K562 (cell line): Measurements from ENCODE around the gene FKRP.

Experiments used
- DMBX1 ChIP-seq: fragments of 250-450 bp; sonication (Bioruptor Pico); IDR thresholded peaks from 2 replicates; pipeline ENCODE4 v1.8.0; 2022; ENCODE audit warnings: inconsistent platforms, mild to moderate bottlenecking, moderate library complexity, borderline replicate concordance
- ETV1 ChIP-seq: fragments of 450-650 bp; conservative IDR thresholded peaks from 2 replicates; pipeline ENCODE4 v1.6.1; 2016; ENCODE audit warnings: missing genetic modification characterization, control low read depth, low read depth, missing compliant biosample characterization
- MAFK ChIP-seq: IDR thresholded peaks from 2 replicates; pipeline ENCODE4 v1.6.1; 2011; ENCODE audit warnings: low read length, improper control_type of control experiment
- NR2C2 ChIP-seq, 2 experiments: fragments of 200-800 bp in 1 of 2; sonication (Bioruptor generic) in 1 of 2; sonication (generic) in 1 of 2; formaldehyde crosslinking in 1 of 2; IDR thresholded peaks; 2 replicates each; pipeline versions ENCODE4 v1.6.1 to v1.8.0; 2016 to 2022; ENCODE audit warnings: mild to moderate bottlenecking in 1 of 2, missing compliant biosample characterization in 1 of 2, missing genetic modification characterization in 1 of 2, missing genetic modification reagents in 1 of 2
- NR4A1 ChIP-seq, 2 experiments: fragments of 250-450 bp in 1 of 2; fragments of 450-650 bp in 1 of 2; sonication (Bioruptor Pico) in 1 of 2; IDR thresholded peaks; 2 replicates each; pipeline versions ENCODE4 v1.4.0 to v1.6.1; 2016 to 2020; ENCODE audit warnings: mild to moderate bottlenecking in 2 of 2, missing compliant biosample characterization in 1 of 2, missing genetic modification characterization in 1 of 2, moderate library complexity in 1 of 2
- NUFIP1 ChIP-seq: fragments of 450-650 bp; IDR thresholded peaks from 2 replicates; pipeline ENCODE4 v1.6.1; 2018; ENCODE audit not compliant: partially characterized antibody
- TAF9B ChIP-seq: fragments of 450-650 bp; IDR thresholded peaks from 2 replicates; pipeline ENCODE4 v1.6.1; 2018; ENCODE audit warnings: mild to moderate bottlenecking; ENCODE audit not compliant: partially characterized antibody
- TF ChIP-seq, protein P1 (sequence below), 2 experiments: fragments of 450-650 bp in 1 of 2; IDR thresholded peaks; 2 replicates each; pipeline ENCODE4 v1.6.1; 2011 to 2017; ENCODE audit warnings: low read depth in 2 of 2, antibody characterized with exemption in 1 of 2, borderline replicate concordance in 1 of 2, low read length in 1 of 2, mild to moderate bottlenecking in 1 of 2, mixed read lengths in 1 of 2; ENCODE audit not compliant: control insufficient read depth in 1 of 2
- TF ChIP-seq, protein P2 (sequence below): sonication (generic); formaldehyde crosslinking; IDR thresholded peaks from 2 replicates; pipeline ENCODE4 v1.8.1; 2022; ENCODE audit warnings: missing genetic modification reagents
- TF ChIP-seq, protein P3 (sequence below): sonication (generic); formaldehyde crosslinking; IDR thresholded peaks from 2 replicates; pipeline ENCODE4 v1.8.0; 2022; ENCODE audit warnings: missing genetic modification reagents, mild to moderate bottlenecking, borderline replicate concordance
- TF ChIP-seq, protein P4 (sequence below), 3 experiments: IDR thresholded peaks in 2 of 3; conservative IDR thresholded peaks in 1 of 3; 2 replicates each; pipeline ENCODE4 v1.5.1; 2011 to 2012; ENCODE audit warnings: low read length in 3 of 3, mild to moderate bottlenecking in 3 of 3, control low read depth in 2 of 3, improper control_type of control experiment in 1 of 3, inconsistent platforms in 1 of 3, low read depth in 1 of 3, mixed read lengths in 1 of 3, moderate library complexity in 1 of 3; ENCODE audit not compliant: insufficient read depth in 2 of 3

DNA sequence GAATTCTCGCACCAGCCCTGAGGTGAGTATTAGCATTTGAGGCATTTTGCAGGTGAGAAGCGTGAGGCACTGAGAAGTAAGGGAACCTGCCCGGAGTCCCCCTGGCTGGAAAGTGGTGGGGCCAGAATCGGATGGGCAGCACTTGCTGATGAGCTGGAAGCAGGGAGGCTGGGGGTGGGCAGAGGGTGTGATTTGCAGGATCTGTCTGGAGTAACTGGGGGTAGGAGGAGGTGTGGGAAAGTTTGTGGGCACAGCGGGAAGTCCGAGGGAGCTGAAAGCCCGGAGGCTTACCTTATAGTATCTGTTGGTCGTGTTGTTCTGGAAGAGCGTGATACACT is 49.0 kb upstream of the FKRP start:
- no peak for TF ChIP-seq ETV1 (tag)
- no peak for TF ChIP-seq MAFK
- no peak for TF ChIP-seq TAF9B
- TF ChIP-seq NUFIP1 = no peak
- no peak for TF ChIP-seq NR2C2 (CRISPR knock-in tag; IDR thresholded peaks at IDR 0.05)
- no peak for TF ChIP-seq NR2C2 (tag; IDR thresholded peaks at IDR 0.05)
- TF ChIP-seq DMBX1 (CRISPR knock-in tag) = no peak
- no peak for TF ChIP-seq NR4A1 (CRISPR knock-in tag; IDR thresholded peaks at IDR 0.05)
- no peak for TF ChIP-seq NR4A1 (tag; IDR thresholded peaks at IDR 0.05)
- TF ChIP-seq, protein P1, sequence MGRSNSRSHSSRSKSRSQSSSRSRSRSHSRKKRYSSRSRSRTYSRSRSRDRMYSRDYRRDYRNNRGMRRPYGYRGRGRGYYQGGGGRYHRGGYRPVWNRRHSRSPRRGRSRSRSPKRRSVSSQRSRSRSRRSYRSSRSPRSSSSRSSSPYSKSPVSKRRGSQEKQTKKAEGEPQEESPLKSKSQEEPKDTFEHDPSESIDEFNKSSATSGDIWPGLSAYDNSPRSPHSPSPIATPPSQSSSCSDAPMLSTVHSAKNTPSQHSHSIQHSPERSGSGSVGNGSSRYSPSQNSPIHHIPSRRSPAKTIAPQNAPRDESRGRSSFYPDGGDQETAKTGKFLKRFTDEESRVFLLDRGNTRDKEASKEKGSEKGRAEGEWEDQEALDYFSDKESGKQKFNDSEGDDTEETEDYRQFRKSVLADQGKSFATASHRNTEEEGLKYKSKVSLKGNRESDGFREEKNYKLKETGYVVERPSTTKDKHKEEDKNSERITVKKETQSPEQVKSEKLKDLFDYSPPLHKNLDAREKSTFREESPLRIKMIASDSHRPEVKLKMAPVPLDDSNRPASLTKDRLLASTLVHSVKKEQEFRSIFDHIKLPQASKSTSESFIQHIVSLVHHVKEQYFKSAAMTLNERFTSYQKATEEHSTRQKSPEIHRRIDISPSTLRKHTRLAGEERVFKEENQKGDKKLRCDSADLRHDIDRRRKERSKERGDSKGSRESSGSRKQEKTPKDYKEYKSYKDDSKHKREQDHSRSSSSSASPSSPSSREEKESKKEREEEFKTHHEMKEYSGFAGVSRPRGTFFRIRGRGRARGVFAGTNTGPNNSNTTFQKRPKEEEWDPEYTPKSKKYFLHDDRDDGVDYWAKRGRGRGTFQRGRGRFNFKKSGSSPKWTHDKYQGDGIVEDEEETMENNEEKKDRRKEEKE (IDR thresholded peaks at IDR 0.05; ENCODE audit: borderline replicate concordance in 1 of 2, control insufficient read depth in 1 of 2, low read depth in 2 of 2, low read length in 1 of 2) = no peak
- TF ChIP-seq, protein P2, sequence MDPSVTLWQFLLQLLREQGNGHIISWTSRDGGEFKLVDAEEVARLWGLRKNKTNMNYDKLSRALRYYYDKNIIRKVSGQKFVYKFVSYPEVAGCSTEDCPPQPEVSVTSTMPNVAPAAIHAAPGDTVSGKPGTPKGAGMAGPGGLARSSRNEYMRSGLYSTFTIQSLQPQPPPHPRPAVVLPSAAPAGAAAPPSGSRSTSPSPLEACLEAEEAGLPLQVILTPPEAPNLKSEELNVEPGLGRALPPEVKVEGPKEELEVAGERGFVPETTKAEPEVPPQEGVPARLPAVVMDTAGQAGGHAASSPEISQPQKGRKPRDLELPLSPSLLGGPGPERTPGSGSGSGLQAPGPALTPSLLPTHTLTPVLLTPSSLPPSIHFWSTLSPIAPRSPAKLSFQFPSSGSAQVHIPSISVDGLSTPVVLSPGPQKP = no peak
- TF ChIP-seq, protein P3, sequence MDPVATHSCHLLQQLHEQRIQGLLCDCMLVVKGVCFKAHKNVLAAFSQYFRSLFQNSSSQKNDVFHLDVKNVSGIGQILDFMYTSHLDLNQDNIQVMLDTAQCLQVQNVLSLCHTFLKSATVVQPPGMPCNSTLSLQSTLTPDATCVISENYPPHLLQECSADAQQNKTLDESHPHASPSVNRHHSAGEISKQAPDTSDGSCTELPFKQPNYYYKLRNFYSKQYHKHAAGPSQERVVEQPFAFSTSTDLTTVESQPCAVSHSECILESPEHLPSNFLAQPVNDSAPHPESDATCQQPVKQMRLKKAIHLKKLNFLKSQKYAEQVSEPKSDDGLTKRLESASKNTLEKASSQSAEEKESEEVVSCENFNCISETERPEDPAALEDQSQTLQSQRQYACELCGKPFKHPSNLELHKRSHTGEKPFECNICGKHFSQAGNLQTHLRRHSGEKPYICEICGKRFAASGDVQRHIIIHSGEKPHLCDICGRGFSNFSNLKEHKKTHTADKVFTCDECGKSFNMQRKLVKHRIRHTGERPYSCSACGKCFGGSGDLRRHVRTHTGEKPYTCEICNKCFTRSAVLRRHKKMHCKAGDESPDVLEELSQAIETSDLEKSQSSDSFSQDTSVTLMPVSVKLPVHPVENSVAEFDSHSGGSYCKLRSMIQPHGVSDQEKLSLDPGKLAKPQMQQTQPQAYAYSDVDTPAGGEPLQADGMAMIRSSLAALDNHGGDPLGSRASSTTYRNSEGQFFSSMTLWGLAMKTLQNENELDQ (CRISPR knock-in tag) = no peak
- TF ChIP-seq, protein P4, sequence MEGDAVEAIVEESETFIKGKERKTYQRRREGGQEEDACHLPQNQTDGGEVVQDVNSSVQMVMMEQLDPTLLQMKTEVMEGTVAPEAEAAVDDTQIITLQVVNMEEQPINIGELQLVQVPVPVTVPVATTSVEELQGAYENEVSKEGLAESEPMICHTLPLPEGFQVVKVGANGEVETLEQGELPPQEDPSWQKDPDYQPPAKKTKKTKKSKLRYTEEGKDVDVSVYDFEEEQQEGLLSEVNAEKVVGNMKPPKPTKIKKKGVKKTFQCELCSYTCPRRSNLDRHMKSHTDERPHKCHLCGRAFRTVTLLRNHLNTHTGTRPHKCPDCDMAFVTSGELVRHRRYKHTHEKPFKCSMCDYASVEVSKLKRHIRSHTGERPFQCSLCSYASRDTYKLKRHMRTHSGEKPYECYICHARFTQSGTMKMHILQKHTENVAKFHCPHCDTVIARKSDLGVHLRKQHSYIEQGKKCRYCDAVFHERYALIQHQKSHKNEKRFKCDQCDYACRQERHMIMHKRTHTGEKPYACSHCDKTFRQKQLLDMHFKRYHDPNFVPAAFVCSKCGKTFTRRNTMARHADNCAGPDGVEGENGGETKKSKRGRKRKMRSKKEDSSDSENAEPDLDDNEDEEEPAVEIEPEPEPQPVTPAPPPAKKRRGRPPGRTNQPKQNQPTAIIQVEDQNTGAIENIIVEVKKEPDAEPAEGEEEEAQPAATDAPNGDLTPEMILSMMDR (IDR thresholded peaks at IDR 0.05 in 2 of 3, conservative IDR thresholded peaks at IDR 0.05 in 1 of 3; ENCODE audit: insufficient read depth in 2 of 3, low read depth in 1 of 3, low read length in 3 of 3) = no peak
